ENCODE results near the gene TCF12.
A peak's percentile ranks its signal among the peaks of the same experiment; 100 is the strongest.

TCF12 gene

DNA sequence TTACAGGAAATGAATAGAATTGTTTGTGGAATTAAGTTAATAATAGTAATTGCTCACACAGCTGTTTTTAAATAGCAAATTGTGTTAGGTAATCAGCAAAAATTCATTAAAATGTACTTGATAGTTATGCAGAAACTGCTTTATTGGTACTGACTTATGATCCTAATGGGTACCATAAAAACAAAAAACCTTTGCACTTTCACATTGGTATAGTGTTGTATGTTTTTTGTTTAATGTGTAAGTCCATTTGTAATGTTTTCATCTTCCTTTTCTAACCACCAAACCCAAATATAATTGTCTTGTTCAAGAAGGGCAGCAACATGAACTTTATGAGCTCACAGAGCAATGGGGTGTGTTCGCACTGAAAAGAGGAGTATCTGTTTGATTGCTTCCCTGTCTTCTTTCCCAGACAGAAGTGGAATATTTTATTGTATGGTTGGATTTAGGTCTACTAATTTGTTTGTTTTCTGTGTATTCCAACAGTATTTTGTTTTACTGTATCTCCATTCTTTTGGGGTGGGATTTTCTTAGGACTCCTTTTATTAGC lies 135.8 kb downstream of the TCF12 start:
- DNase-seq: no peak

DNA sequence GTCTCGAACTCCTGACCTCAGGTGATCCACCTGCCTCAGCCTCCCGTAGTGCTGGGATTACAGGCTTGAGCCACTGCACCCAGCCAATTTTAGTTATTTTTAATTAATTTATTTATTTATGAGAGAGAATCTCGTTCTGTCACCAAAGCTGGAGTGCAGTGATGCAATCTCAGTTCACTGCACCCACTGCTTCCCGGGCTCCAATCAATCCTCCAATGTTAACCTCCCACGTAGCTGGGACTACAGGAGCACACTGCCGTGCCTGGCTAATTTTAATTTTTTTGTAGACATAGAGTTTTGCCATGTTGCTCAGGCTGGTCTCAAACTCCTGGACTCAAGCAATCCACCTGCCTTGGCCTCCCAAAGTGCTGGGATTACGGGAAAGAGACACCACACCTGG lies 137.9 kb downstream of the TCF12 start:
- no peak for DNase-seq

DNA sequence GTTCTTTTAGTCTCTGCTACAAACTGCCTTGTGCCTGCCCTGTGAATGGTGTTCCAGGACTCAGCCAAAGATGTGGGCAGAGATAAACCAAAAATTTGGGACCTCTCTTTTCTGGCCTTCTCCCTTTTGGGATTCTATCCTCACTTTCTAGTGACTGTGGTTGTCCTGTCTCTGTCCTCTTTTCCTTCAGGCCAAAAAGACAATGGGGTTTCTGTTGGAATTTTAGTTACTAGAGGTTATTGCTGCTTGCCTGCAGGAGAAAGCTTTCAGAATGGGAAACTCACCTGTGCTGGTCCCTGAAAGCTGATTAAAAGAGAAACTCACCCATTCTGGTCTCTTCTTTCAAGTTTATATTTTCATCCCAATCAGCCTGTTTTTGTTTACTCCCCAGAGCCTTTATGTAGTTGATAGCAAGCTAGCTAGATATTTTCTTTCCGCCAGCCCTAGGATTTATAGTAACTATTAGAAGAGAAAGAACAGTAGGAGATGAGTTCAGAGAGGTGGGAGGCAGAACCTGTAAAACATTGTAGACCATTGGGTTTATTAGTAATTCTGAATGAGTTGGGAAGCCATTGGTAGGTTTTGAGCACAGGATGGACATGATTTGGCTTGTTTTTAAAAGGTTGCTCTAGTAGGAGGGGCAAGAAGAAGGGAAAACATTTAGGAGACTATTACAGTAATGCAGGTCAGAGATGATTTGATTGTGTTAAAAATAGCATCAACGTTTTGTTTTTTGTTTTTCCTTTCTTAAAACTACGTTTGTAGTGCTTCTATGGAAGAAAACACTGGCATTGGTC lies 138.9 kb downstream of the TCF12 start:
- DNase-seq: peak in 1 of 14 donors; percentile 19

DNA sequence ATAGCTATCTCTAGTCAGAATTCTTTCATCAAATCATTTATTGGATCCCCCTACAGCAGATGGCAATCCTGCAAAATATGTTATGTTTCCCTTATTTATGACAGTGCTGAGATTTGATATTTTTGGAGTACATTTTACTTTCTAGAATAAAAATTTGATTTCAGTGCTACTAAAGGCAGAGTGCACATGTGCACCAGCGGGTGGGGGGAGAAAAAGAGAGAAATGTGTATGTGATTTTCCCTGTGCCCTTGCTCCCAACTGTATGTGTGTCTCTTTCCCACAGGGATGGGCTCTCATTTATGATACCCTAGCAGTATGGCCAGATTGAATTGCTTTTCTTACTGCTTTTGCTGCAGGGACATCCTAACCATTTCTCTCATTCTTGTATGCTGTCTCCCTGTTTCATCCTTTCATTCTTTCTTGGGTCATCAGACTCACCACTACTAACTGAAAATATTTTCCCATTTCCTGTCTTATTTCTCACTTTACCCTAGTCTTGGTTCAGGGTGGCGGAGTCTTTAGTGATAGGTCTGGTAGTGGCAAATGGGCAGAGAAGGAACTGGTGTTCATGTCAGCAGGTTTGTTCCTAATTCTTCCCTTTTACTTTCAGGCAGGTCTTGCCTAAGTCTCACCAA lies 140.7 kb downstream of the TCF12 start:
- DNase-seq: no peak

DNA sequence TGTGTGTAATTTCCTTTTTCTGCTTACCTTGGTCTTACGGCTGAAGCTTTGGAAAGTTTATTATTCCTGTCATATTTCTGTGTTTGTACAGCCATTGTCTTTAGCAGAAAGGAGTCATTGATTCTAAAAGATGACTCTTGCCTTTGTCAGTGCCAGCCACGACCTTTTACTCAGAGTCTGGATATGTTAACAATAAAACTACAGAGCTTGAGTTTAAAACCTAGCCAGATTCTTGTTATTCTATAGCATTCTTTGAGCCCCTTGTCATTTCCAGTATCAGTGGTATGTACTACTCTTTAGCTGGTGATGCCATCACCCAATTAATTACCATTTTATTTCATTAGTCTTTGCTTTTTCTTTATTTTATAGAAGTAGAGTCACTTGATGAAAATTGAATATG lies 142.4 kb downstream of the TCF12 start:
- no peak for DNase-seq

DNA sequence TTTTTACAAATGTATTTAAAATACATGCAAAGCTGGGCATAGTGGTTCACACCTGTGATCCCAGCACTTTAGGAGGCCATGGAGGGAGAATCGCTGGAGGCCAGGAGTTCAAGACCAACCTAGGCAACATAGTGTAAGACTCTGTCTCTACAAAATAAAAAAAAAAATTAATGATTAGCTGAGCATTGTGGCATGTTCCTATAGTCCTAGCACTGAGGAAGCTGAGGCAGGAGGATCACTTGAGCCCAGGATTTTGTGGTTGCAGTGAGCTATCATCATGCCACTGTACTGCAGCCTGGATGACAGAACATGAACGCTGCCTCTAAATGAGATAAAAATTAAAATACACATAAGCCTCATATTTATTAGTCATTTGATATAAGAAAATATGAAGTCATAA lies 142.8 kb downstream of the TCF12 start:
- DNase-seq: no peak

DNA sequence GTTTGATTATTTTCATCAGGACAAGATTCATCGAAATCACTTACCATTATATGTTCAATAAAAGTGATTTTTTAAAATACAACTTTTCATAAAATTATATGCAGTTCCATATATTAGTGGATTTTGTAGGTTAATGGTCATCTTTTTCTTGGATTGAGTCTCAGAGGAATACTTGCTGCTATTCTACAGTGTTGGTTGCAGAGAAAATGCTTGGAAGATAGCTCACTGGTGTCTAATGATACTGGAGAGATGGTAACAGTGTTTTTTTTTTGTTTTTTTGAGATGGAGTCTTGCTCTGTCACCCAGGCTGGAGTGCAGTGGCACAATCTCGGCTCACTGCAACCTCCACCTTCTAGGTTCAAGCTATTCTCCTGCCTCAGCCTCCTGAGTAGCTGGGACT lies 143.3 kb downstream of the TCF12 start:
- no peak for DNase-seq

DNA sequence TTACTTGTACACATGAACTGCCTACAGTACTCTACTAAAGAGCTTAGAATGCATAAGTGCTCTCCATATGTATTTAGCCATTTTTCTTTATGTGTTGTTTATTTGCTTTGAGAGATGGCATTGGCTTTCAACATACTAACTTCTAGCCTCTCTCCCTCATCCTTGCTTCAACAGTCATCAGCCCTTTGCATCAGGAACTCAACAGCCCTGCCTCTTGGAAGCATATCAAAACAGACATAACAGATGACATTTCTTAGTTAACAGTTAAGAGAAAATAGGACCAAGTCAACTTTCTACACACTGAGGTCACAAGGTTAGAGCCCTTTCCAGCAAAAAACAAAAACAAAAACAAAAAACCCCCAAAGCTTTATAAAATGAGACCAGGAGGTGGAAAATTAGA lies 145.6 kb downstream of the TCF12 start:
- DNase-seq: no peak

DNA sequence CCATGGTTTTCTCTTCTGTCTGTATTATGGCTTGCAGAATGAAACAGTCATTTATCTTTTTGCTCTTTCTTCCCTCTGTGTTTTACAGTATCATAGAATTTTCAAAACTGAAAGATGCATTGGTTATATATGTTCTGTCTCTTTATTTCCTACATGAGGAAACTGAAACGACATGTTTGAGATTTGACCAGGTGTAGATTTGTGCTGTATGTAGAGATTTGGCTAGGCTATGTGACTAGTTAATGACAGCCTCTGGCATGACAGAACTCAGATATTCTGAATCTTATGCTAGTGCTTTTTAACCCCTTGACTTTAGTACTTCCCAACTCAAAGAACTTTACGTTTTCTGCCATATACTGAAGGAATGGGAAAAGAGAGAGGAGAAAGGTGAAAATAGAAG lies 151.0 kb downstream of the TCF12 start:
- no peak for DNase-seq

DNA sequence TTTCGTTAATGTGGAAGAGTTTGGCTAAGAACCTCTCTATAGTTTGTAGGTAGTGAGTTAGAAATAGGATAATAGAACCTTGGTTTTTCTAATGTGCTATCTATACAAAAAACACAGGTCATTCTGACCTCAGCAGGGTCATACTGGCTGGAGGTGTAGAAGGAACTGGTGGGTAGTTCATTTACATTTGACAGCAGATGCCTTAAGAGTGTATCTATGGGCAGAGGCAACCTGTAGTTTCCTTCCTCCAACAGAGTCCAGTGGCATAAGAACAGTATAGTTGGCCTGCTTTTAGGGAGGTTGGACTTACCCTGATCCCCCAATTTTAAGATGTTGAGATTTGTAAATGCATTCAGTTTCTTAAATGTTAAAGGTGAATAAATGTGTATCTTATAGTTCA lies 152.2 kb downstream of the TCF12 start:
- DNase-seq: no peak

DNA sequence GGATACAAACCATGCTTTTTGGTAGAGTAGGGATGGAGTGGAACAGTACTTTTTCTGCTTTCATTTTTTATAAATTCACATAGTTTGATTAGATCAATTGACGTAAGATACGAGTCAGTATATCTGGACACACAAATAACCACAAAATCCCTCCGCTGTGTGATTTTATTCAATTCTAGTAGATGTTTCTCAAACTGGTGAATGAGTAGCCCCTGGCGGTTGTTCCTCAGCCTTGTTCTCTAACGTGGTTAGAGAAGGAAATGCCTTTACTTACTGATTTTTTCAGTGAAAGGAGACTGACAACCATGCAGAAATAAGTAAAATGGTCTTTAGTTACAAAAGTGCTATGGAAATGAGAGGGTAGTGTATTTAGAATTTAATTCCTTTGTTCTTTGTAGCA lies 161.0 kb downstream of the TCF12 start:
- DNase-seq: no peak

DNA sequence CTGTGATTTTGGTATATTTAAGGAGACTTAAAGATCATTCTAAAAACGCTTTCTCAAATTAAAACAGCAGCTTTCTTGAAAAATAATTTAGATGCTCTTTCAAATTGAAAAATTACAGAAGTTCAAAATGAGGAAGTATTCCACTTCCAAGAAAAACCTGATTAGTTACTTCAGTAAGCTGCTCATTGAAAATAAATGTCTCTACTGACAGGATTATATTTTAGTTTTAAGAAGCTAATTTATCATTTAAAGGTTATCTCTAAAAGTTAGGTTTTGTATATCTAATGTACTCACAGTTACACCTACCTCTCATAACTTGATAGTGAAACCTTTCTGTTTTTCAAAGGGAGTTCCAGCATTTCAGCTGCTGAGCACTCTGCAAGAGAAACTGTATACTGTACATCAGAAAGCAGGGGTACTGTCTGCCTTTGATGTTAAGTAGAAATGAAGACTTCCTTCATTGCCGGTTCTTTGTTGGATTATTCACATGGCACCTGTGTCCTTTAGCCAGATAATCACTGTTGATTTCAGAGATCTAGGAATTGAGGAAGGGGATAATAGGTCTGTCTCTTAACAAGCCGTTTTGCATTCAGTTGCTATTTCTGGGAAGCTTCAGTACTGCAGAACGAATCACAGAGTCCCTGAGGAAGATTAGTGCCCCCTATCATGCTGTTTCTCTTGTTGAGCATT lies 161.6 kb downstream of the TCF12 start:
- no peak for DNase-seq

DNA sequence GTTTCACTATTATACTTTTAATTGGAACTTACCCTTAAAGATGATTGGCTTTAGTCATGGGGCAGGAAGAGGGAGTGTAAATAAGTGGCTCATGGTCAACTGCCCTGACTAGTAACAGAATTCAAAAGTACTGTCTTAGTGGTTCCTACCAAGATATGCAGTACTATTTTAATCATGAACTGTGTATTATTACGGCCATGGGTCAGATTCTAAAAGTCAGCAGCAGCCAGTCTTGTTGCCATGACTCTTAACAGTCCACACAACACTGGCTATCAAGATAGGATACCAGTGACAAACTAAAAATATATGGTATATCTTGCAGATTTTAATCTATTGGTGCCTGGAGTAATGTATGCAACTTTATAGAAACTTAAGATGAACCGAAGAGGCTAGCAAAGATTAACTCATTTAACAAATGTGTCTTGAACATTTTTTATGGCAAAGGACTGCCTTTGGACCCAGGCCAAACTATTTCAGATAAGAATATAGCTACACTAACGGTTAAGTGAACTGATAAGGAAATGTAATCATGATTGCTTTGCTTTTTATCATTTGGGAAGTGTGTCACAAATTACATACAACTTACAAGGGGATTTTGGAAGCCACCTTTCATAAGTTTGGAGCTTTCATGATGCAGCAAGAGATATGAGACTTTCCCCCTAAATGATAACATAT lies 163.7 kb downstream of the TCF12 start:
- no peak for DNase-seq

DNA sequence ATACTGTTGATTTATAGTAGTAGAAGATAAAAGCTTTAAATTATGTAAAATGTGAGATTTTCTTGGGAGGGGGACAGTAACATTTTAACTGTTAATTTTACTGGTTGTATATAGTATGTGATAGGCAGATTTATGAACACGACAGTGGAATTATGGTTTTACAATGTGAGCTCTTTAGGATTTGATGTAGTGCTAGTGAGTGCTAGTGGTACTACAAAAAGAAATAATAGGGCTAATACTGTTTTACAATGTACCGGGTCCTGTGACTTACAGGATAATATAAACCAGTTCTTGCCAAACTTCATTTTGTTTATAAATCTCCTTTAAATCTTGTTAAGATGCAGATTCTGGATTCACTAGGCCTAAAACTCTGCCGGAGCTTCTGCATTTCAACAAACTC lies 165.7 kb downstream of the TCF12 start:
- no peak for DNase-seq

DNA sequence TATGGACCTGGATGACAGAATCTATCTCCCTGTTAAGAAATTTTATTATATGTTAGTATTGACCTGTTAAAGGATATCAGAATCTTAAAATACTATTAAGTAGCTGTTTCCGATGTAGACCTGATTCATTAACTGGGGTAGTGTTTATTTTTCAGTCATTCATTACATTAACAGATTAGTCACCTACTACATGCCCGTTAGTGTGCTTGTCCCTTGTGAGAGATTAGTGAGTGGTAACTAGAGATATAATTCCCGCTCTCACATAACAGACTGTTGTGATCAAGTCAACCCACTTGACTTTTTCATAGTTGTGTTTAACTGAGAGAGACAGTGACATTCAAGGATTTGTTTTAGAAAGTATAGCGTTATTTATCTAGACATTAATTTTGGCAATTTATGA lies 166.8 kb downstream of the TCF12 start:
- no peak for DNase-seq

DNA sequence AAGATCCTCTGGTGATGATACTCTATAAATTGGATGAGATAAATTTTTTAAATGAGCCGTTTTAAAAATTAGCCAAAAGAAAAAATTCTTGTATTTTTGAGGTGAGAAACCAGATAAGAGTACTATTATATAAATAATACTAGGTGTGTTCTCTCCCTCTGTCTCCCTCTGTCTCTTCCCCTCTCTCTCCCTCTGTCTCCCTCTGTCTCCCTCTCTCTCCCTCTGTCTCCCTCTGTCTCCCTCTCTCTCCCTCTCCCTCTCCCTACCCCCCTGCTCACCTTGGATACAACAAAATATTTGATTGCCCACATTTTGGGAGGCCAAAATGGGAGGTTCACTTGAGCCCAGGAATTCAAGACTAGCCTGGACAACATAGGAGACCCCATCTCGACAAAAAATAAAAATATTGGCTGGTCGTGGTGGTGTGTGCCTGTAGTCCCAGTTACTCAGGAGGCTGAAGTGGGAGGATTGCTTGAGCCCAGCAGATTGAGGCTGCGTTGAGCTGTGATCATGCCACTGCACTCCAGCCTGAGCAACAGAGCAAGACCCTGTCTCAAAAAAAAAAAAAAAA lies 168.5 kb downstream of the TCF12 start:
- DNase-seq: no peak

DNA sequence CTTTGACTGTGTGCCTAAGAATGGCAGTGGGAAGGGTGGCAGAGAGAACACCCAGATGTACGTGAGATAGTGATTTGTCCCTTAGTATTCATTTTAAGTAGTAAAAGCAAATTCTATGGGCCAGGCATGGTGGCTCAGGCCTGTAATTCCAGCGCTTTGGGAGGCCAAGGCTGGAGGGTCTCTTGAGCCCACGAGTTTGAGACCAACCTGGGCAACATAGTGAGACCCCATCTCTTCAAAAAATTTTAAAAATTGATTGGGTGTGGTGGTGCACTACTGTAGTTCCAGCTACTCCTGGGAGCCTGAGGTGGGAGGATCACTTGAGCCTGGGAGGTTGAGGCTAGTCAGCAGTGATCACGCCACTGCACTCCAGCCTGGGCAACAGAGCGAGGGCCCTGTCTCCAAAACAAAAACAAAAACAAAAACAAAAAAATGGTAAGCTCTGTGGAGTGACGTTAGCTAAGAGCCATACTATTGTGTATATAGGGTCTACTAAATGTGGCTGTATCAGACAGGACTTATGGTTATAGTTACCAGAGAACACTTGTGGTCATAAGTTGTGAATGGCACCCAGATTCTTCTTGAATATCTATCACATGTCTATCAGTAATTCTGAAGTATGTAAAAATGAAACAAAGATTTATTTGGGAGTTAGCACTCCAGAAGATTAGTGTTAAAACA lies 171.5 kb downstream of the TCF12 start:
- no peak for DNase-seq

DNA sequence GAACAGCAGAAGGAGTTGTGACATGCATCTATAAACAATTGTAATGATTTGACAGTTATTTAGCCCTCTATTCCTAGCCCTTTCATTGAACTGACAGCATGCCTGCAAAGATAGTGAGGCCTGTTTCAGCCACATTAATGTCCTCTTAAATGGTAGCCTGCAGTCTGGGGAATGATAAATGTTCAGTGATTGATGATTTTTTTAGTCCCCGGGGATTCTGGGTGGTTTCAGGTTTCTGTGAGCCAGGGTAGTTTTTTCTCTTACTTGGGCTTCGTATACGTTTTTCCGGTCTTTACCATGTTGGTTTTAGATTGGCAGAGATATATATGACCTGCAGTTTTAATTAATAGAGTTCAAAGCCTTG lies 172.0 kb downstream of the TCF12 start:
- DNase-seq: no peak

DNA sequence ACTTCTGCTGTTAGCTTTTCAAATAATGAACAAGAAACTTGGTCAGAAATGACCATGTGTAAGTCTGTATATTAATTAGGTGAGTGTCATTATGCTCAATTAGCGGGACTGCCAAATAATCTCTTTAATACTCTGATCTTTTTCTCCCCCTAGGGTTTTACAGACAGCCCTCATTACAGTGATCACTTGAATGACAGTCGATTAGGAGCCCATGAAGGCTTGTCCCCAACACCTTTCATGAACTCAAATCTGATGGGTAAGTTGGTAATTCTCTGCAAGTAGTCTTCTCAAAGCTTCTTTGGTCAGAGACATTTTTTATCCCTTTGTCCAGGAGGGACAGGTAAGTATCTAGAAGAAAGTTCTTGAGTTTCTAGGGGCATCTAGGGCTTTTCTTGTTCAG lies 173.2 kb downstream of the TCF12 start:
- no peak for DNase-seq

DNA sequence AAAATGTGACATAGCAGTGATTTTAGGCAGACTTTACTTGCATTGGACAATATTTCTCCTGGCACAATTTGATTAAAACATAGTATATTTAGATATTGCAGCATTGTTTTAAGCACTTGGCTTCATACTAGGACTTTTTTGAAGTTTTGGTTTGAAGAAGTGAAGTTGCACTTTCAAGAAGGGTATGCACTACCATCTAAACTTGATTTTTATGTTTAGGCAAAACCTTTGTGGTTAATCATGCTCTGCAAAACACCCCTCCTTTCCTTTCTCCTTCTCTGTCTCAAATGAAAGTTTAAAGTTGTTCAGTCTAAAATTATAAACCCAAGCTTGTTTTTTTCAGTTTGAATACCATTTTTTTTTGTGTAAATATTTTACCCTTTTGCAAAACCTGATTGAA lies 173.8 kb downstream of the TCF12 start:
- no peak for DNase-seq

DNA sequence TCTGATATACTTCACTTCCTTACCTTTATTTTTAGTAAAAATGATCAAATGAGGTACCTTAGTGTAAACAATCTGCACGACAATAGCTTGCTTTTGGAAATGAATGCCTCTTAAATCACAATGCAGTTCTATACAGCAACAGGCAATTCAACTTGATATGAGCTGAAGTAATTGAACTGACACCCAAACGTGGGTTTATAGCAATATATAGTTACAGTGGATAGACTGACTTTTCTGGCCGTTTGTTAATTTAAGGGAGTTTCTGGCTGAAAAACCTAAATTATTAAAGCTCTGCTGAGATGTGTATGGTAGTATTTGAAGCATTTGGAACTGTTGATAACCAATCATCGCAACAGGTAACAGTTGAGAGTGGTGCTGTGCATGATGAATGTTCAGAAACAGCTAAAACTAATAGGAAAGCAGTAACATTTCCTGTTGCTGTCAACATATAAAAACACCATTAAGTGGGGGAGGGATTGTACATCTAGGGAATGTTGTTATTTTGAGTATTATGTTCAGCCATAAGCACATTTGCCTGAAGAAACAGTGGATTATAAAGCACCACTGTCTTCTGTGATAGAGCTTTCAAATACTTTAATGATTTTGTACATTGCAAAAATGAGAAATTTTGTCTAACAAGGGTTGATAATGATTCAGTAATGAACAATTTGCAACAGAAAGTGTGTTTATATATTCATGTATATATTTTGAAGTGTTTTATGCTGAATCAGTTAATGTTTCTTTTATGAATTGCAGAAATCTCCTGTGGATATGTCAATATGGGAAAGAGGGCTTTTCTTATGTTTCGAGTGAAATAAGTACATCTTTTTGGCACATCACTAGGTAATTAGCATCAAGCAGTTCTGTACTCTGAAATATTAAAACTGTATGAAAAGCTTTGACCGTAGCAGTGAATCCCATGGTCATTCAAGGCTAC lies 176.1 kb downstream of the TCF12 start:
- DNase-seq: no peak

Measured in C1 segment of cervical spinal cord (tissue), 14 donors.